Endothelial cell of umbilical vein (primary cell): ENCODE data around the gene TXNDC8. TPM values are rescaled to one million over a fixed set of nuclear protein-coding genes. Genes with fewer than 3 reads are reported as not detected.

Experiments
- BruUV-seq: library from RNA; stranded (reverse); fragments of 400-500 nt; replicated peaks from 2 replicates; lab custom pipeline; 2021; lab: Mats Ljungman, UMichigan
- CTCF ChIA-PET: fragments of 300-600, 350-600 bp; sonication (Branson Sonifier 250); formaldehyde crosslinking; loops from one replicate; lab custom pipeline; 2021; ENCODE audit warnings: antibody characterized with exemption, inconsistent platforms; lab: Charles Lee
- POLR2A ChIA-PET: fragments of 300-600, 350-600 bp; sonication (Branson Sonifier 250); formaldehyde crosslinking; loops from one replicate; lab custom pipeline; 2021; ENCODE audit warnings: antibody characterized with exemption, inconsistent platforms; lab: Charles Lee
- DNase-seq: peaks from one replicate; pipeline ENCODE4 v3.0.0-alpha.2; 2011; ENCODE audit warnings: low read depth, low spot score
- FAIRE-seq: peaks from 2 replicates; lab custom pipeline; 2011; peaks lifted over from hg19 to GRCh38; lab: Jason Lieb, UNC
- H2AFZ ChIP-seq: 2 replicates; pipeline ENCODE4 v1.6.0; 2012; ENCODE audit warnings: low read depth, low read length, control low read depth, inconsistent platforms
- H3K27ac ChIP-seq: 2 replicates; pipeline ENCODE4 v1.5.1; 2011; ENCODE audit warnings: low read depth, mild to moderate bottlenecking, control low read depth, low read length, moderate library complexity; ENCODE audit not compliant: insufficient read depth
- H3K27me3 ChIP-seq, 2 experiments: 2 replicates each; pipeline versions ENCODE4 v1.6.0 to v1.6.1; 2011; ENCODE audit warnings: low read length in 2 of 2, mixed read lengths in 1 of 2; ENCODE audit not compliant: control insufficient read depth in 2 of 2, insufficient read depth in 2 of 2
- H3K36me3 ChIP-seq, 2 experiments: 2 replicates in 1 of 2; 3 replicates in 1 of 2; pipeline ENCODE4 v1.5.1; 2011; ENCODE audit warnings: low read length in 2 of 2, mild to moderate bottlenecking in 1 of 2, moderate library complexity in 1 of 2; ENCODE audit not compliant: control insufficient read depth in 2 of 2, insufficient read depth in 2 of 2; ENCODE audit errors: extremely low read depth in 1 of 2
- H3K4me1 ChIP-seq: 3 replicates; pipeline ENCODE4 v1.5.1; 2011; ENCODE audit warnings: mild to moderate bottlenecking, low read length; ENCODE audit not compliant: control insufficient read depth, insufficient read depth; ENCODE audit errors: extremely low read depth
- H3K4me2 ChIP-seq: 2 replicates; pipeline ENCODE4 v1.6.1; 2011; ENCODE audit warnings: low read length, control low read depth, mixed read lengths; ENCODE audit not compliant: insufficient read depth
- H3K4me3 ChIP-seq, 3 experiments: fragments of 200-600 bp in 1 of 3; sonication (generic), shearing (Covaris generic) in 1 of 3; replicated peaks in 1 of 3; 2 replicates each; pipeline ENCODE4 v1.5.1; 2011 to 2016; ENCODE audit warnings: control low read depth in 3 of 3, low read length in 3 of 3, mild to moderate bottlenecking in 2 of 3, inconsistent platforms in 1 of 3, low read depth in 1 of 3, moderate library complexity in 1 of 3; ENCODE audit not compliant: insufficient read depth in 1 of 3
- H3K79me2 ChIP-seq: 2 replicates; pipeline ENCODE4 v1.6.0; 2012; ENCODE audit warnings: low read length, inconsistent platforms; ENCODE audit not compliant: control insufficient read depth, insufficient read depth
- H3K9ac ChIP-seq: replicated peaks from 2 replicates; pipeline ENCODE3; 2011; ENCODE audit warnings: low read length, control low read depth; ENCODE audit not compliant: insufficient read depth; ENCODE audit errors: extremely low read depth
- H3K9me1 ChIP-seq: replicated peaks from 3 replicates; pipeline ENCODE4 v1.6.0; 2011; ENCODE audit warnings: mild to moderate bottlenecking, low read length; ENCODE audit not compliant: control insufficient read depth, insufficient read depth; ENCODE audit errors: extremely low read depth
- H3K9me3 ChIP-seq: replicated peaks from 2 replicates; pipeline ENCODE4 v1.5.1; 2012; ENCODE audit warnings: low read length, inconsistent platforms; ENCODE audit not compliant: control insufficient read depth, insufficient read depth
- H4K20me1 ChIP-seq: replicated peaks from 2 replicates; pipeline ENCODE3; 2011; ENCODE audit warnings: mild to moderate bottlenecking, low read length; ENCODE audit not compliant: control insufficient read depth, insufficient read depth; ENCODE audit errors: extremely low read depth
- EZH2 ChIP-seq: IDR thresholded peaks from 2 replicates; pipeline ENCODE4 v1.6.1; 2012; ENCODE audit warnings: borderline replicate concordance, low read depth, mild to moderate bottlenecking, moderate library complexity, low read length, inconsistent platforms; ENCODE audit not compliant: severe bottlenecking
- FOS ChIP-seq: IDR thresholded peaks from 2 replicates; pipeline ENCODE4 v1.6.1; 2011; ENCODE audit warnings: mild to moderate bottlenecking, low read length, moderate library complexity, borderline replicate concordance; ENCODE audit not compliant: insufficient read depth
- GATA2 ChIP-seq: IDR thresholded peaks from 2 replicates; pipeline ENCODE4 v1.7.0; 2011; ENCODE audit warnings: low read depth, mild to moderate bottlenecking, moderate library complexity, mixed read lengths, low read length; ENCODE audit not compliant: insufficient read length, insufficient read depth
- JUN ChIP-seq: IDR thresholded peaks from 2 replicates; pipeline ENCODE4 v1.6.1; 2011; ENCODE audit warnings: borderline replicate concordance, low read depth; ENCODE audit not compliant: insufficient read length, insufficient read depth
- MAX ChIP-seq: IDR thresholded peaks from 2 replicates; pipeline ENCODE4 v1.6.1; 2011; ENCODE audit not compliant: insufficient read depth, insufficient read length
- MYC ChIP-seq: IDR thresholded peaks from one replicate; pipeline ENCODE4 v1.6.1; 2011; ENCODE audit warnings: mild to moderate bottlenecking, low read depth, low read length
- POLR2A ChIP-seq: IDR thresholded peaks from 2 replicates; pipeline ENCODE4 v1.6.1; 2012; ENCODE audit warnings: low read depth, mild to moderate bottlenecking, control low read depth, low read length
- POLR2AphosphoS5 ChIP-seq: IDR thresholded peaks from 2 replicates; pipeline ENCODE4 v1.6.1; 2012; ENCODE audit warnings: low read depth, mild to moderate bottlenecking, control low read depth, low read length, moderate library complexity; ENCODE audit not compliant: insufficient read depth
- dilution Hi-C: fragments of 300-500 bp; cut with MboI; formaldehyde crosslinking; loops from one replicate; pipeline ENCODE4 v1.15.0; 2019; ENCODE audit warnings: low sequenced_read_pairs; ENCODE audit not compliant: extremely low pct_ligation_motif_present
- intact Hi-C: fragments of 100-400 bp; cut with micrococcal nuclease; formaldehyde crosslinking; loops from one replicate; pipeline ENCODE4 v1.10.0; 2022
- polyA plus RNA-seq, 4 experiments: library from polyadenylated mRNA; depleted of rRNA in 3 of 4; stranded (reverse) in 3 of 4; unstranded in 1 of 4; fragments of >200 nt; gene quantifications; 2 replicates each; pipeline versions ENCODE4 v1.2.1 to v1.2.3, GENCODE V29; 2011 to 2012; ENCODE audit warnings: missing spikeins in 1 of 4
- total RNA-seq: library from RNA; stranded (reverse); gene quantifications from 2 replicates; pipeline ENCODE4 v1.2.3, GENCODE V29; 2021
- TF ChIP-seq, protein P1 (sequence below), 2 donors: IDR thresholded peaks; 1 replicate in 1 of 2; 2 replicates in 1 of 2; pipeline ENCODE4 v1.5.1; 2011; ENCODE audit warnings: low read length in 2 of 2, mild to moderate bottlenecking in 2 of 2, moderate library complexity in 2 of 2, control low read depth in 1 of 2, inconsistent platforms in 1 of 2, low read depth in 1 of 2; ENCODE audit not compliant: insufficient read depth in 1 of 2; ENCODE audit errors: extremely low read depth in 1 of 2

TXNDC8 gene
- total and polyA plus RNA-seq, 2 donors (not counting 3 experiments of a cell fraction or from before 2014, with no cell fraction given): not detected

DNA sequence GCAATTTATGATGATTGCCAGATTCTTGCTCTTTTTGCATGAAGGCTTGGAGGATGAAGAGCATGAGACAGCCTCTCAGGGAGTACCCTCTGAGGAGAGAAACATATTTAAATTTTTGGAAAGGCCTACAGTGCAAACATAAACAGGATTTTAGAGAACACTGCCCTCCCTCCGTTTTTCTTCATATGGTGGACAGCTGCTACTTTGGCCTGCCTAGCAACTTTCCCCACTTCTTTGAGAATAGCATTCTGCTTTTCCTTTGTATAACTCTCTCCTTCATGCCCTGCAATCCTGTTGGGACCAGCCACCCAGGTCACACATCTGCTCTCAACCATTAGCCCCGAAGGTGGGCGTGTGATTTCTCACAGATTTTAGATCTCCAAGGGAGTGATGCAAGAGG lies 60.9 kb downstream of the TXNDC8 start:
- ChIA-PET POLR2A (no interaction called here), CTCF (interaction anchor here (1.4 kb wide), 1 partner anchor 20 kb away, joined by 3 read pairs; the partner anchor contains the start of gene TXN)
- H4K20me1 ChIP-seq: no peaks in the 10 kb centered on the region
- no peaks in the 10 kb centered on the region for H3K36me3 ChIP-seq
- FAIRE-seq (no peak), DNase-seq (no peak)
- H3K9ac ChIP-seq: no peak overlapping the region
- no TSS peak for BruUV-seq
- no peak overlapping the region for H3K4me3 ChIP-seq
- no peaks in the 10 kb centered on the region for H3K9me1 ChIP-seq
- no peaks in the 10 kb centered on the region for H3K79me2 ChIP-seq
- TF ChIP-seq GATA2 (no peak), POLR2AphosphoS5 (no peak), MAX (no peak), MYC (no peak), FOS (no peak), POLR2A (no peak), EZH2 (no peak), JUN (no peak)
- TF ChIP-seq, protein P1, sequence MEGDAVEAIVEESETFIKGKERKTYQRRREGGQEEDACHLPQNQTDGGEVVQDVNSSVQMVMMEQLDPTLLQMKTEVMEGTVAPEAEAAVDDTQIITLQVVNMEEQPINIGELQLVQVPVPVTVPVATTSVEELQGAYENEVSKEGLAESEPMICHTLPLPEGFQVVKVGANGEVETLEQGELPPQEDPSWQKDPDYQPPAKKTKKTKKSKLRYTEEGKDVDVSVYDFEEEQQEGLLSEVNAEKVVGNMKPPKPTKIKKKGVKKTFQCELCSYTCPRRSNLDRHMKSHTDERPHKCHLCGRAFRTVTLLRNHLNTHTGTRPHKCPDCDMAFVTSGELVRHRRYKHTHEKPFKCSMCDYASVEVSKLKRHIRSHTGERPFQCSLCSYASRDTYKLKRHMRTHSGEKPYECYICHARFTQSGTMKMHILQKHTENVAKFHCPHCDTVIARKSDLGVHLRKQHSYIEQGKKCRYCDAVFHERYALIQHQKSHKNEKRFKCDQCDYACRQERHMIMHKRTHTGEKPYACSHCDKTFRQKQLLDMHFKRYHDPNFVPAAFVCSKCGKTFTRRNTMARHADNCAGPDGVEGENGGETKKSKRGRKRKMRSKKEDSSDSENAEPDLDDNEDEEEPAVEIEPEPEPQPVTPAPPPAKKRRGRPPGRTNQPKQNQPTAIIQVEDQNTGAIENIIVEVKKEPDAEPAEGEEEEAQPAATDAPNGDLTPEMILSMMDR (IDR thresholded peaks at IDR 0.05; ENCODE audit: extremely low read depth in 1 of 2, insufficient read depth in 1 of 2, low read depth in 1 of 2, low read length in 2 of 2): no peak
- dilution Hi-C loops: no loop called here
- no peak overlapping the region for H3K27ac ChIP-seq
- no peak overlapping the region for H2AFZ ChIP-seq
- no peaks in the 10 kb centered on the region for H3K9me3 ChIP-seq
- intact Hi-C loops: no loop called here
- peaks cover 11 to 13% of the 10 kb centered on the region in 2 experiments for H3K27me3 ChIP-seq
- no peak overlapping the region for H3K4me2 ChIP-seq
- H3K4me1 ChIP-seq: no peaks in the 10 kb centered on the region
